Activated naive CD4-positive, alpha-beta T cell treated with anti-CD3 and anti-CD28 coated beads, Interleukin-2, amount 50 U/mL, for 24 hours (primary cell): ENCODE data around the gene ARHGAP23.
A peak's percentile ranks its signal among the peaks of the same experiment; 100 is the strongest.

Source experiments
- H3K27ac Mint-ChIP-seq: one replicate; pipeline ENCODE4 v1.8.0; 2021; ENCODE audit warnings: mild to moderate bottlenecking, mixed read lengths
- H3K27me3 Mint-ChIP-seq: one replicate; pipeline ENCODE4 v1.8.0; 2021; ENCODE audit warnings: mixed read lengths
- H3K36me3 Mint-ChIP-seq: one replicate; pipeline ENCODE4 v1.8.0; 2021; ENCODE audit warnings: mixed read lengths
- H3K4me1 Mint-ChIP-seq: one replicate; pipeline ENCODE4 v1.8.0; 2021; ENCODE audit warnings: mixed read lengths
- H3K4me3 Mint-ChIP-seq: one replicate; pipeline ENCODE4 v1.8.0; 2021; ENCODE audit warnings: mild to moderate bottlenecking, mixed read lengths
- H3K9me3 Mint-ChIP-seq: one replicate; pipeline ENCODE4 v1.8.0; 2021; ENCODE audit warnings: mixed read lengths

The ARHGAP23 gene

GRCh38 chr17:38417210-38417951 lies 10.9 kb upstream of the ARHGAP23 start:
- H3K4me3 Mint-ChIP-seq: no peak overlapping the region
- peaks cover 15% of the 10 kb centered on the region for H3K27me3 Mint-ChIP-seq
- no peaks in the 10 kb centered on the region for H3K9me3 Mint-ChIP-seq
- no peaks in the 10 kb centered on the region for H3K36me3 Mint-ChIP-seq
- no peak overlapping the region for H3K27ac Mint-ChIP-seq
- peaks cover 3% of the 10 kb centered on the region for H3K4me1 Mint-ChIP-seq

GRCh38 chr17:38418062-38418692 lies 10.1 kb upstream of the ARHGAP23 start:
- no peak overlapping the region for H3K4me3 Mint-ChIP-seq

GRCh38 chr17:38418693-38419507 lies 9.4 kb upstream of the ARHGAP23 start:
- peaks cover 3% of the 10 kb centered on the region for H3K4me1 Mint-ChIP-seq
- H3K4me3 Mint-ChIP-seq: peak overlapping the region; percentile 72
- no peaks in the 10 kb centered on the region for H3K9me3 Mint-ChIP-seq
- no peak overlapping the region for H3K27ac Mint-ChIP-seq
- no peaks in the 10 kb centered on the region for H3K36me3 Mint-ChIP-seq
- H3K27me3 Mint-ChIP-seq: peaks cover 20% of the 10 kb centered on the region

More at GRCh38 chr17:38418062-38418692, 10.1 kb upstream of the ARHGAP23 start:
- H3K4me1 Mint-ChIP-seq: peaks cover 3% of the 10 kb centered on the region
- H3K27me3 Mint-ChIP-seq: peaks cover 18% of the 10 kb centered on the region
- H3K36me3 Mint-ChIP-seq: no peaks in the 10 kb centered on the region
- H3K27ac Mint-ChIP-seq: no peak overlapping the region
- H3K9me3 Mint-ChIP-seq: no peaks in the 10 kb centered on the region

- H3K9me3 Mint-ChIP-seq: no peaks in the 10 kb centered on the region
- no peaks in the 10 kb centered on the region for H3K36me3 Mint-ChIP-seq
- H3K4me1 Mint-ChIP-seq: peaks cover 3% of the 10 kb centered on the region
- H3K27ac Mint-ChIP-seq: no peak overlapping the region
- peak overlapping the region; percentile 23 for H3K4me3 Mint-ChIP-seq
- peaks cover 22% of the 10 kb centered on the region for H3K27me3 Mint-ChIP-seq
Observed at GRCh38 chr17:38419508-38419981, 8.7 kb upstream of the ARHGAP23 start.

- Mint-ChIP-seq H3K9me3 (no peaks in the 10 kb centered on the region), H3K4me1 (peaks cover 3% of the 10 kb centered on the region), H3K27me3 (peaks cover 26% of the 10 kb centered on the region), H3K36me3 (no peaks in the 10 kb centered on the region), H3K4me3 (no peak overlapping the region), H3K27ac (no peak overlapping the region)
Observed at GRCh38 chr17:38420518-38420917, 7.7 kb upstream of the ARHGAP23 start.

- Mint-ChIP-seq H3K4me1 (peaks cover 3% of the 10 kb centered on the region), H3K36me3 (no peaks in the 10 kb centered on the region), H3K4me3 (no peak overlapping the region), H3K9me3 (no peaks in the 10 kb centered on the region), H3K27me3 (peaks cover 27% of the 10 kb centered on the region), H3K27ac (no peak overlapping the region)
Observed at GRCh38 chr17:38421171-38421841, 7.0 kb upstream of the ARHGAP23 start.

- Mint-ChIP-seq H3K4me1 (peaks cover 4% of the 10 kb centered on the region), H3K27me3 (peaks cover 24% of the 10 kb centered on the region), H3K36me3 (no peaks in the 10 kb centered on the region), H3K4me3 (no peak overlapping the region), H3K9me3 (no peaks in the 10 kb centered on the region), H3K27ac (no peak overlapping the region)
Observed at GRCh38 chr17:38421871-38422827, 6.1 kb upstream of the ARHGAP23 start.

- Mint-ChIP-seq H3K36me3 (no peaks in the 10 kb centered on the region), H3K27me3 (peaks cover 17% of the 10 kb centered on the region), H3K9me3 (no peaks in the 10 kb centered on the region), H3K4me3 (no peak overlapping the region), H3K27ac (peak overlapping the region; percentile 84), H3K4me1 (peaks cover 11% of the 10 kb centered on the region)
Observed at GRCh38 chr17:38424297-38424972, 3.8 kb upstream of the ARHGAP23 start.

- Mint-ChIP-seq H3K36me3 (no peaks in the 10 kb centered on the region), H3K4me1 (peaks cover 14% of the 10 kb centered on the region), H3K9me3 (no peaks in the 10 kb centered on the region), H3K27me3 (peaks cover 15% of the 10 kb centered on the region), H3K4me3 (no peak overlapping the region), H3K27ac (peak overlapping the region; percentile 55)
Observed at GRCh38 chr17:38425031-38425430, 3.2 kb upstream of the ARHGAP23 start.

- peaks cover 15% of the 10 kb centered on the region for H3K27me3 Mint-ChIP-seq
- H3K27ac Mint-ChIP-seq: no peak overlapping the region
- no peak overlapping the region for H3K4me3 Mint-ChIP-seq
- H3K9me3 Mint-ChIP-seq: no peaks in the 10 kb centered on the region
- H3K4me1 Mint-ChIP-seq: peaks cover 14% of the 10 kb centered on the region
- H3K36me3 Mint-ChIP-seq: no peaks in the 10 kb centered on the region
Observed at GRCh38 chr17:38425744-38426143, 2.5 kb upstream of the ARHGAP23 start.

GRCh38 chr17:38426441-38426840 lies 1.8 kb upstream of the ARHGAP23 start:
- Mint-ChIP-seq H3K9me3 (no peaks in the 10 kb centered on the region), H3K4me3 (no peak overlapping the region), H3K4me1 (peaks cover 14% of the 10 kb centered on the region), H3K36me3 (no peaks in the 10 kb centered on the region), H3K27me3 (peaks cover 15% of the 10 kb centered on the region), H3K27ac (no peak overlapping the region)

GRCh38 chr17:38427160-38427949 lies 909 bp upstream of the ARHGAP23 start:
- Mint-ChIP-seq H3K36me3 (no peaks in the 10 kb centered on the region), H3K4me3 (peak overlapping the region; percentile 78), H3K27me3 (peaks cover 15% of the 10 kb centered on the region), H3K9me3 (no peaks in the 10 kb centered on the region), H3K4me1 (peaks cover 14% of the 10 kb centered on the region), H3K27ac (peak overlapping the region; percentile 13)

- Mint-ChIP-seq H3K27me3 (peaks cover 10% of the 10 kb centered on the region), H3K27ac (no peak overlapping the region), H3K4me3 (peak overlapping the region; percentile 67), H3K9me3 (no peaks in the 10 kb centered on the region), H3K36me3 (no peaks in the 10 kb centered on the region), H3K4me1 (peaks cover 14% of the 10 kb centered on the region)
Observed at GRCh38 chr17:38428643-38429371, 543 bp downstream of the ARHGAP23 start.
